DOHH2 (cell line): ENCODE results near the gene CLTCL1.

Source experiments
- H3F3A ChIP-seq: fragments of 200-600 bp; sonication (generic), shearing (Covaris generic); 2 replicates; pipeline ENCODE4 v1.6.0; 2016; ENCODE audit warnings: antibody characterized with exemption, mild to moderate bottlenecking; ENCODE audit not compliant: control insufficient read depth, insufficient read depth
- H3K27ac ChIP-seq: fragments of 200-600 bp; sonication (generic); 2 replicates; pipeline ENCODE4 v1.5.1; 2014; ENCODE audit warnings: low read depth, mild to moderate bottlenecking, low read length, moderate library complexity
- H3K27me3 ChIP-seq: fragments of 200-600 bp; sonication (generic); 2 replicates; pipeline ENCODE4 v1.6.1; 2014; ENCODE audit warnings: mild to moderate bottlenecking, low read length, mixed read lengths; ENCODE audit not compliant: control insufficient read depth
- H3K36me3 ChIP-seq: fragments of 200-600 bp; sonication (generic); 2 replicates; pipeline ENCODE4 v1.6.1; 2014; ENCODE audit warnings: mild to moderate bottlenecking, low read length, moderate library complexity, mixed read lengths; ENCODE audit not compliant: control insufficient read depth
- H3K4me1 ChIP-seq: fragments of 200-600 bp; sonication (generic); 2 replicates; pipeline ENCODE4 v1.6.1; 2014; ENCODE audit warnings: mild to moderate bottlenecking, low read length, mixed read lengths; ENCODE audit not compliant: control insufficient read depth
- H3K4me2 ChIP-seq: fragments of 200-600 bp; sonication (generic); 2 replicates; pipeline ENCODE4 v1.6.0; 2014; ENCODE audit warnings: mild to moderate bottlenecking, low read length, moderate library complexity
- H3K4me3 ChIP-seq: fragments of 200-600 bp; sonication (generic); 2 replicates; pipeline ENCODE4 v1.5.1; 2014; ENCODE audit warnings: mild to moderate bottlenecking, low read length, mixed read lengths
- H3K79me2 ChIP-seq: fragments of 200-600 bp; sonication (generic); 2 replicates; pipeline ENCODE4 v1.6.1; 2014; ENCODE audit warnings: mild to moderate bottlenecking, low read length, mixed read lengths; ENCODE audit not compliant: control insufficient read depth
- H3K9me2 ChIP-seq: fragments of 200-600 bp; sonication (generic); replicated peaks from 2 replicates; pipeline ENCODE4 v1.6.1; 2014; ENCODE audit warnings: mild to moderate bottlenecking, low read length, mixed read lengths; ENCODE audit not compliant: control insufficient read depth
- H3K9me3 ChIP-seq: fragments of 200-600 bp; sonication (generic); 2 replicates; pipeline ENCODE4 v1.6.1; 2014; ENCODE audit warnings: antibody characterized with exemption, low read length, mixed read lengths; ENCODE audit not compliant: control insufficient read depth, insufficient read depth
- H4K20me1 ChIP-seq: fragments of 200-600 bp; sonication (generic); 2 replicates; pipeline ENCODE4 v1.6.0; 2014; ENCODE audit warnings: low read depth, mild to moderate bottlenecking, antibody characterized with exemption, low read length, moderate library complexity; ENCODE audit not compliant: control insufficient read depth, insufficient read depth
- EZH2phosphoT487 ChIP-seq: fragments of 200-600 bp; sonication (generic); IDR thresholded peaks from 2 replicates; pipeline ENCODE4 v1.6.1; 2017; ENCODE audit warnings: borderline replicate concordance, mild to moderate bottlenecking, antibody characterized with exemption, low read length, moderate library complexity, mixed read lengths
- TF ChIP-seq, protein P1 (sequence below): fragments of 200-600 bp; sonication (generic); IDR thresholded peaks from one replicate; pipeline ENCODE4 v1.5.1; 2014; ENCODE audit warnings: antibody characterized with exemption, mild to moderate bottlenecking, low read depth, low read length; ENCODE audit not compliant: poor library complexity, severe bottlenecking

The CLTCL1 gene

DNA sequence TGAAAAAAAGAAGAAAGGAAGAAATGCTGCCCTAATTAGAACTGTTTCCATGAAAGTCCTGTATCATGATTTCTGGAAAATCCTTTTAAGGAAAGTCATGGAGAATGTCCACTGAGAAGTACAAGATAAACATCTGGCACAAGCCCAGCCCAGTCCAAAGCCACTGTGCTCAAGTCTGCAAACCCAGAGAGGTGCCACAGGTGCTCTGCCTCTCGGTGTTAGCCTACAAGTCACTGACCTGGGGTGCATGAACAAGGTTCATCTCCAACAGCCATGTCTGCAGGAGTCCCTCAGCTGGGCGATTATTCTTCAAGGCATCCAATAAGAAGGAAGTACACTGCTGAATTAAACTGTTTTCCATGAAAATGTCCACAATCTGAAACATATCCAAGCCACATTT, 61.9 kb downstream of the CLTCL1 start:
- Histone ChIP-seq H3K4me3 (no peak overlapping the region), H3K27ac (no peak overlapping the region), H4K20me1 (no peaks in the 10 kb centered on the region), H3K9me2 (no peaks in the 10 kb centered on the region), H3K9me3 (no peaks in the 10 kb centered on the region), H3K27me3 (peaks cover 28% of the 10 kb centered on the region), H3K4me1 (no peaks in the 10 kb centered on the region), H3F3A (no peaks in the 10 kb centered on the region), H3K36me3 (no peaks in the 10 kb centered on the region), H3K4me2 (no peak overlapping the region), H3K79me2 (no peaks in the 10 kb centered on the region)
- TF ChIP-seq EZH2phosphoT487 = no peak
- TF ChIP-seq, protein P1, sequence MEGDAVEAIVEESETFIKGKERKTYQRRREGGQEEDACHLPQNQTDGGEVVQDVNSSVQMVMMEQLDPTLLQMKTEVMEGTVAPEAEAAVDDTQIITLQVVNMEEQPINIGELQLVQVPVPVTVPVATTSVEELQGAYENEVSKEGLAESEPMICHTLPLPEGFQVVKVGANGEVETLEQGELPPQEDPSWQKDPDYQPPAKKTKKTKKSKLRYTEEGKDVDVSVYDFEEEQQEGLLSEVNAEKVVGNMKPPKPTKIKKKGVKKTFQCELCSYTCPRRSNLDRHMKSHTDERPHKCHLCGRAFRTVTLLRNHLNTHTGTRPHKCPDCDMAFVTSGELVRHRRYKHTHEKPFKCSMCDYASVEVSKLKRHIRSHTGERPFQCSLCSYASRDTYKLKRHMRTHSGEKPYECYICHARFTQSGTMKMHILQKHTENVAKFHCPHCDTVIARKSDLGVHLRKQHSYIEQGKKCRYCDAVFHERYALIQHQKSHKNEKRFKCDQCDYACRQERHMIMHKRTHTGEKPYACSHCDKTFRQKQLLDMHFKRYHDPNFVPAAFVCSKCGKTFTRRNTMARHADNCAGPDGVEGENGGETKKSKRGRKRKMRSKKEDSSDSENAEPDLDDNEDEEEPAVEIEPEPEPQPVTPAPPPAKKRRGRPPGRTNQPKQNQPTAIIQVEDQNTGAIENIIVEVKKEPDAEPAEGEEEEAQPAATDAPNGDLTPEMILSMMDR = no peak

DNA sequence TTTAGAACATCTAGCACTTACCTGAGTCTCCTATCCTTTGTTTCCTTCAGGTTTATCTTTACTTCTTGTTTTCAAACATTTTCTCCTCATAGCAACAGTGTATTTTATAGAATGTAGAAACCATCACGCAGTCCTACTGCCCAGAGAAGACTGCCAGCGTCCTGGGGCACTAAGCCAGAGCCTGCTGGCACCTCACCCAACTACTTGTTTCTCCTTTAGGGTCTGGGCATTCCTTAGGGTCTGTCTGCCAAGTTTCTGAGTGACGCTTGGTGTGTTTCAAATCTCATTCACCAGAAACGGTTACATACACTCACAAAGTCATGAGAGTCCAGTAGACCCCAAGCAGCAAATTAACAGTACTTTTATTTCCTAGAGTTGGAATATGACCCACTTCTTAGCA, 63.3 kb downstream of the CLTCL1 start:
- Histone ChIP-seq H3K27ac (no peak overlapping the region), H3K4me2 (no peak overlapping the region), H3K36me3 (no peaks in the 10 kb centered on the region), H3K4me1 (no peaks in the 10 kb centered on the region), H3K9me3 (no peaks in the 10 kb centered on the region), H3K79me2 (no peaks in the 10 kb centered on the region), H3K9me2 (no peaks in the 10 kb centered on the region), H3K4me3 (no peak overlapping the region), H4K20me1 (no peaks in the 10 kb centered on the region), H3F3A (no peaks in the 10 kb centered on the region), H3K27me3 (peaks cover 14% of the 10 kb centered on the region; the same call in 1 of the 2 replicates)
- TF ChIP-seq, protein P1 = no peak
- no peak for TF ChIP-seq EZH2phosphoT487

DNA sequence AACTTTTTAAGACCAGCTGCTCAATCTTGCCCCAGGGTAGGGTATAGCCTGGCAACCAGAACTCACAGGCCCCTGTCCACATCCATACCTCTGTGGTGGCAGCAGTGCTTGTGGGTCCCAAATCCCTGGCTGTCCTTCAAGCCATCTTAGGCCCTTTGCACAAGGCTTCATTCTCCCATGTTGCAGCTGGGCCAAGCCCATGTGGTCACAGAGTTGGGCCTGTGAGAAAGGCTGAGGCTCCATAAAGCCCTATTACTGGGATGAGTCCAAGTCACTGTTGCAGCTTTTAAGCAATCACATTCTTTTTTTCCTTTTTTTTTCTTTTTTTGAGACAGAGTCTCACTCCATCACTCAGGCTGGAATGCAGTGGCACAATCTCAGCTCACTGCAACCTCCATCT, 65.1 kb downstream of the CLTCL1 start:
- no peaks in the 10 kb centered on the region for H3F3A ChIP-seq
- H4K20me1 ChIP-seq = no peaks in the 10 kb centered on the region
- H3K79me2 ChIP-seq = no peaks in the 10 kb centered on the region
- no peak for TF ChIP-seq EZH2phosphoT487
- TF ChIP-seq, protein P1 = no peak
- H3K9me2 ChIP-seq = no peaks in the 10 kb centered on the region
- H3K27ac ChIP-seq = no peak overlapping the region
- no peak overlapping the region for H3K4me3 ChIP-seq
- no peaks in the 10 kb centered on the region for H3K36me3 ChIP-seq
- no peak overlapping the region for H3K4me2 ChIP-seq
- H3K9me3 ChIP-seq = no peaks in the 10 kb centered on the region
- peaks cover 2% of the 10 kb centered on the region; the same call in 1 of the 2 replicates for H3K27me3 ChIP-seq
- no peaks in the 10 kb centered on the region for H3K4me1 ChIP-seq

DNA sequence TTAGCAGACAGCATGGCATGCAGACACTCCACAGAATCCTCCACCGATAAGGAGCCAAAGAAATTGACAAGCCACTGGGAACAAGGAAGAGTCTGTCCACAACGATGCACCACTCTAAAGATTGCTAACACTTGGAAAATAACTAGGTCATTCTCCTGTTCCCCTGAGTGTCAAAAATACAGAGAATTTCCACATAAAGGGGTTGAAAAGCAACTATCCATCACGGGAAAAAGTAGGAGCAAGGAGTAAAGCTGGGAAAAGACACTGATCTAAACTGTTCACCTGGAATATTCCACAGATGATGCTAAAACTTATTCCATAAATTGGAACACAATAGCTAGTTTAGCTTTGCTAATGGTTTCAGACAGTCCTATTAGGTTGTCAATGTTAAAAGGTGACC, 66.0 kb downstream of the CLTCL1 start:
- H3K79me2 ChIP-seq = no peaks in the 10 kb centered on the region
- no peaks in the 10 kb centered on the region for H3K36me3 ChIP-seq
- no peaks in the 10 kb centered on the region for H3K4me1 ChIP-seq
- no peaks in the 10 kb centered on the region for H3K9me3 ChIP-seq
- H3F3A ChIP-seq = no peaks in the 10 kb centered on the region
- no peaks in the 10 kb centered on the region for H3K9me2 ChIP-seq
- H3K27me3 ChIP-seq = peaks cover 6% of the 10 kb centered on the region; the same call in 1 of the 2 replicates
- H3K4me2 ChIP-seq = no peak overlapping the region
- H3K4me3 ChIP-seq = no peak overlapping the region
- H4K20me1 ChIP-seq = no peaks in the 10 kb centered on the region
- TF ChIP-seq EZH2phosphoT487 = no peak
- TF ChIP-seq, protein P1 = no peak
- H3K27ac ChIP-seq = no peak overlapping the region
